ENCODE results near the gene NOB1.
A peak's percentile ranks its signal among the peaks of the same experiment; 100 is the strongest.

GRCh38 chr16:69709456-69710084 is 45.2 kb downstream of the NOB1 start:
- no peak for TF ChIP-seq SP1 (IDR thresholded peaks at IDR 0.05; ENCODE audit: low read depth)
- no peak for TF ChIP-seq POLR2A (IDR thresholded peaks at IDR 0.05; ENCODE audit: borderline replicate concordance, extremely low read depth, insufficient read depth, insufficient read length)
- no peak for TF ChIP-seq POLR2AphosphoS5 (IDR thresholded peaks at IDR 0.05; ENCODE audit: low read depth, low read length)
- TF ChIP-seq EZH2 (IDR thresholded peaks at IDR 0.05) = no peak
- no peak for TF ChIP-seq FOSL1 (IDR thresholded peaks at IDR 0.05; ENCODE audit: low read depth)
- TF ChIP-seq, protein P1, sequence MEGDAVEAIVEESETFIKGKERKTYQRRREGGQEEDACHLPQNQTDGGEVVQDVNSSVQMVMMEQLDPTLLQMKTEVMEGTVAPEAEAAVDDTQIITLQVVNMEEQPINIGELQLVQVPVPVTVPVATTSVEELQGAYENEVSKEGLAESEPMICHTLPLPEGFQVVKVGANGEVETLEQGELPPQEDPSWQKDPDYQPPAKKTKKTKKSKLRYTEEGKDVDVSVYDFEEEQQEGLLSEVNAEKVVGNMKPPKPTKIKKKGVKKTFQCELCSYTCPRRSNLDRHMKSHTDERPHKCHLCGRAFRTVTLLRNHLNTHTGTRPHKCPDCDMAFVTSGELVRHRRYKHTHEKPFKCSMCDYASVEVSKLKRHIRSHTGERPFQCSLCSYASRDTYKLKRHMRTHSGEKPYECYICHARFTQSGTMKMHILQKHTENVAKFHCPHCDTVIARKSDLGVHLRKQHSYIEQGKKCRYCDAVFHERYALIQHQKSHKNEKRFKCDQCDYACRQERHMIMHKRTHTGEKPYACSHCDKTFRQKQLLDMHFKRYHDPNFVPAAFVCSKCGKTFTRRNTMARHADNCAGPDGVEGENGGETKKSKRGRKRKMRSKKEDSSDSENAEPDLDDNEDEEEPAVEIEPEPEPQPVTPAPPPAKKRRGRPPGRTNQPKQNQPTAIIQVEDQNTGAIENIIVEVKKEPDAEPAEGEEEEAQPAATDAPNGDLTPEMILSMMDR (IDR thresholded peaks at IDR 0.05 in 2 of 3, conservative IDR thresholded peaks at IDR 0.05 in 1 of 3; ENCODE audit: borderline replicate concordance in 1 of 3, insufficient read depth in 1 of 3, low read depth in 2 of 3, low read length in 2 of 3) = peak; percentile 45 to 75 (median 67); a peak in 4 of 6 replicates
- no peak for TF ChIP-seq EZH2phosphoT487 (IDR thresholded peaks at IDR 0.05; ENCODE audit: borderline replicate concordance)
